Activated CD4-positive, alpha-beta T cell treated with anti-CD3 and anti-CD28 coated beads for 1 hour (primary cell): ENCODE measurements around the gene FLNB.
"Not testable (repeated sequence)": the region's sequence is repeated elsewhere in the genome, so short reads cannot be mapped to it uniquely, and the experiment has no call there.

ENCODE experiments used
- DNase-seq: peaks from one replicate; pipeline ENCODE4 v3.0.0-alpha.2; 2020

FLNB gene

DNA sequence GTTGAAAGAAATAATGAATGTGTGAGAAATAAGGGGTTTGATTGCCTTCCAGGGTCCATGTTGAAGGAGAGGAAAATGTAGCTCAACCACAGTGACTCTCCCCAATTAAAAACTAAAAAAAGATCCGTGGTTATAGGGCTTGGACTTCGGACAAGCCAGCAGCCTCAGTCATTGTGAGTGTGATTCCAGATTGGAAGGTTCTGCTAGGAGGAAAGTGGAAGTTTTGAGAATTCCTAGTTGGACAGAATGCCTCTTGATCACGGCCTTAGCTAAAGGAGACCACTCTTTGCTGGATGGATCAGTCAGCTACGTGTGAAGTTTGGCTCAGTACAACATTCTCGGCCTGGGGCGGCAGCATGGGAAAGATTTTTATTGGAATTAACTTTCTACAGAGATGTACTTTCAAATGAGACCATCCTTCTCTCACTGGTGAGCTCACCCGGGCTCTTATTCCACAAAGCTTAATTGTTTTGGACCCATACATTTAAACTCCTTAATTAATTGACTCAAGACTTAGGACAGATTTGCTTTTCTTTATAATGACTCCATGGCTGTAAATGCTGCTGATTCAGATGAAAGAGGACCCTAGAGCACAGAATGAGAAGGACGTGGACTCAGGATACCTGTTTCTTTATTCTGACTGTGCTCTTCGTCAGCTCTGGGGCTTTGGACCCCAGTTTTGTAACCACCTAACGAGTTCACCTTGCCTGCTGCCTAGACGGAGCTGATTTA lies 27.5 kb downstream of the FLNB start:
- no peak for DNase-seq

- DNase-seq = no peak
Measured at GRCh38 chr3:58036293-58037032, 28.2 kb downstream of the FLNB start.

DNA sequence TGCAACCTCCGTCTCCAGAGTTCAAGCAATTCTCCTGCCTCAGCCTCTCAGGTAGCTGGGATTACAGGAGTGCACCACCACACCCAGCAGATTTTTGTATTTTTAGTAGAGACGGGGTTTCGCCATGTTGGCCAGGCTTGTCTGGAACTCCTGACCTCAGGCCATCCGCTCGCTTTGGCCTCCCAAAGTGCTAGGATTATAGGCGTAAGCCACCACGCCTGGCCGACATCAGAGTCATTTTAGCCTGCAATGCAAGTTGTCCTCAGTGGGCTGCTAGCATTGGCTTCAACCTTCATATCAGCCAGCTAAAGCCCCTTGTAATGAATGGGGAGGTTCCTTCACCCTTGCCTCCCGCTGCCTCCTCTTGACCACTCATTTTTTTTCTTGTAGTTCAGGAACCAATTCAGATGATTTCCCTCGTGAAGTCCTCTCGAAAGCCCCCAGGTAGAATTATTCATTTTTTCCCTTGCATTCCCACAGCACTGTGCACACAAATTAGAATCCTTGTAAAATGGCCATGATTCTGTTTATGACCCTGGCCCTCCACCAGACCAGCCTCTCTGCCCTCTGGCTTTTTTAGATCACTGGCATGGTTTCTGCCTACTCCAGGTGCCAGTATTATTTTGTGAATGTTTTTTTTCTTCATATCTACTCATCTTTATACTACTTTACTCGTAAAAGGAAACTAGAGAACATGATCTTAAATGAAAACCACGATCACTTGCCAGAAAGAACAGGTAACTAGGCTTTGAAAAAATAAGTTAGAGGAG lies 29.1 kb downstream of the FLNB start:
- DNase-seq = no peak

DNA sequence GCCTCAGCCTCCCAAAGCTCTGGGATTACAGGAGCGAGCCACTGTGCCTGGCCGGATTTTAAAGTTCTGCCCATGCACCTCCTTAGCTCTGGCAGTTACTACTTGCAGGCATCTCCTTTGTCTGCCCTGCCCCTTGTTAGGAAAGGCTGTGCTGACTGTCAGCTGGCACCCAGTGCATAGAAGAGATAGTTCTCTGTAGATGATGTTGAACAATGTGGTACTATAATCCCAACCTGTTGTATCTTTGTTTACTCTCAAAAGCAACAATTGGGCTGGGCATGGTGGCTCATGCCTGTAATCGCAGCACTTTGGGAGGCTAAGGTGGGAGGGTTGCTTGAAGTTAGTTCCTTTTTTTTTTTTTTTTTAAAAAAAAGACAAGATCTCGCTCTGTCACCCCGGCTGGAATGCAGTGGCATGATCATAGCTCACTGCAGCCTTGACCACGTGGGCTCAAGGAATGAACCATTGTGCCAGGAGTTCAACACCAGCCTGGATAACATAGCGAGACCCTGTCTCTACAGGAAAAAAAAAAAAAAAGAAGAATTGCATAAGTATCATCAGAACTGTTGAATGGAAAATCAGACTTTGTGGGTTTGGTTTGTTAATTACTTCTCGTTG lies 30.6 kb downstream of the FLNB start:
- no peak for DNase-seq

GRCh38 chr3:58039601-58040000 lies 31.4 kb downstream of the FLNB start:
- DNase-seq = no peak

- no peak for DNase-seq
Measured at GRCh38 chr3:58041182-58041825, 33.1 kb downstream of the FLNB start.

- DNase-seq = no peak
Measured at GRCh38 chr3:58041826-58042324, 33.7 kb downstream of the FLNB start.

GRCh38 chr3:58042947-58043707 lies 34.9 kb downstream of the FLNB start:
- DNase-seq = no peak

DNA sequence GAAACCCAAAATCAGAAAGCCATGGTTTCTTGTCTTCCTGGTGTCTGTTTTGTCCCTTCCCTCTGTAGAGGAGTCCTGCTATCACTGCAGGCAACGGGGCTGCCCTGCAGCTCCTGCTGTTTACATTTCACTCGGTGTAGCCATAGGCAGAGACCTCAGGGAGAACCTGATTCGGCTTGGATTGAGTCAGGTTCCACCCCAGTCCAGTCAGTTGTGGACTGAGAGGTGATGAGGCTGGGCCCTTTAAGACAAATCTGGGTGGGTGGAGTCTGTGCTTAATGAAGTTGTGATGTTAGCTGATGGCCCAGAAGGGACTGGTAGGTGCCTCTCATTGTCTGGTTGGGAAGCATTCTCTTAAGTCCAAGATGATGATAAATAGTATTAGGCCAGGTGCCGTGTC lies 35.7 kb downstream of the FLNB start:
- no peak for DNase-seq

DNA sequence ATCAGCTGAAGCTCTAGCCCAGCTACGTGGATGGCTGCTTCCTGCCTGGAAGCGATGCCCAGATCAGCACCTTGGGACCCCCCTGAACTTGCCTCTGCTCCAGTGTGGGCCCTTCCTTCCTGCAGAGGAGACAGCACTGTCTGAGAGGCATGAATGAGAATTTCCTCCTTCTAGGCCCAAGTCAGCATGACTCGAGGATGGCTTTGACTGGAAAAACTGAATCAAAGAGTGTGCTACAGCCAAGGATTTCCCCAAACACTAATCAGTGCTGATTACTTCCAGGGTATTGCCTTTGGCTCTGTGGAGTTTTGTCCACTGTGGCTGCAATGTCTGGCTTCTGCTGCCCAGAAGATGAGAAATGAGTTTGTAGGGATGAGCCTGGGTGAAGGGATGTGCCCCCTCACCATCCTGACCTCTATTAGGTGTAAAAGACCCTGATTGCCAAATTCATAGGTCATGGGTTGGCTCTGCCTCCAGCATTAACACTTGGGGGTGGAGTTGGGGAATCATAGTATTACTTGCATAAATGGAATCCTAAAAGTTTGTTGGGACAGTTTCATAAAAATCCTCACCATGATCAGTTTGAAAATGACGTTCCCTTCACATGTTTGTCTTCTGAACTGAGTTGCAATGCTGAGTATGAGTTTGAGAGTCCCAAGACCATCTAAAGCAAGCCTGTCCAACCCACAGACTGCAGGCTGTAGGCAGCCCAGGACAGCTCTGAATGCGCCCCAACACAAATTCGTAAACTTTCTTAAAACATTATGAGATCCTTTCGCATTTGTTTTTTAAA lies 36.7 kb downstream of the FLNB start:
- no peak for DNase-seq

DNA sequence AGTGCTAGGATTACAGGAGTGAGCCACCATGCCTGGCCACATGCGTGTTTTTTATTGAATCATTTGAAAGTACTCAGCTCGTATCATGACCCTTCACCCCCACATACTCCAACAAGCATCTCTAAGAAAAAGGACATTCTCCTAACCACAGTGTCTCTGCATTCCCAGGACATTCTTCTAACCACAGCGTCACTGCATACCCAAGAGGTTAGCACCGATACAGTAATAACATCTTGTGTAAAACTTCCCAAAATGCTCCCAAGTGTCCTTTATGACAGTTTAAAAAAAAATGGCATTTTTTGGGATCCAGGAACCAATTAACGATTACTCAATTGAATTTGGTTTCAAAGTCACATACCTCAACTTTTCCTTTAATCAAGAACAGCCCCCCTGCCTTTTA lies 39.6 kb downstream of the FLNB start:
- no peak for DNase-seq

GRCh38 chr3:58048301-58048700 lies 40.1 kb downstream of the FLNB start:
- no peak for DNase-seq

- DNase-seq = no peak
Measured at GRCh38 chr3:58049143-58049785, 41.0 kb downstream of the FLNB start.

- no peak for DNase-seq
Measured at GRCh38 chr3:58051196-58051595, 43.0 kb downstream of the FLNB start.

DNA sequence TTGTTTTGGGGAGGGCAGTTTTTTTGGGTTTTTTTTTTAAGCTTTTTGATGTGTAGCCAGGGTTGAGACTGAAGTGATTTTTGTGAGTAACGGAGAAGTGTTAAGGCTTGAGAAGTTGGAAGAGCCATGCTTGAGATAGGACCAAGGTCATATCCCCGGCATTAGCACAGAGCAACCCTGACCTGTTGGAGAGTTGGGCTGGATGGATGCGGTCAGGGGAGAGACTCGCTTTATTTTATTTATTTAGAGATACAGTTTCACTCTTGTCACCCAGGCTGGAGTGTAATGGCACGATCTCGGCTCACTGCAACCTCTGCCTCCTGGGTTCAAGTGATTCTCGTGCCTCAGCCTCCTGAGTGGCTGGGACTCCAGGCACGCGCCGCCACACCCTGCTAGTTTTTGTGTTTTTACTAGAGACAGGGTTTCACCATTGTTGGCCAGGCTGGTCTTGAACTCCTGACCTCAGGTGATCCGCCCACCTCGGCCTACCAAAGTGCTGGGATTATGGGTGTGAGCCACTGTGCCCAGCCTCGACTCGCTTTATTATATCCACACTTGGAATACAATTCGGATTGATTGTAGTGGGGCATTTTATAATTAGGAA lies 43.5 kb downstream of the FLNB start:
- not testable (repeated sequence) for DNase-seq

GRCh38 chr3:58052373-58053273 lies 44.4 kb downstream of the FLNB start:
- no peak for DNase-seq

DNA sequence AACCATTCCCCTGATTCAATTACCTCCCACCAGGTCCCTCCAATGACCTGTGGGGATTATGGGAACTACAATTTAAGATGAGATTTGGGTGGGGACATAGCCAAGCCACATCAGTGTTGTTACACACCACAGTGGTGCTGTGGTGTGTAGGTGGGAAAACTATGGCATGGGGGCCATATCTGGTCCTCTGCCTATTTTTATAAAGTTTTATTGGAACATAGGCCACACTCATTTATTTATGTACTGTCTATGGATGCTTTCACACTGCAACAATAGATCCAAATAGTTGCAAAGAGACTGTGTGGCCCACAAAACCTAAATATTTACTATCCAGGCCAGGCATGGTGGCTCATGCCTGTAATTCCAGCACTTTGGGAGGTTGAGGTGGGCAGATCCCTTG lies 46.4 kb downstream of the FLNB start:
- DNase-seq = no peak

DNA sequence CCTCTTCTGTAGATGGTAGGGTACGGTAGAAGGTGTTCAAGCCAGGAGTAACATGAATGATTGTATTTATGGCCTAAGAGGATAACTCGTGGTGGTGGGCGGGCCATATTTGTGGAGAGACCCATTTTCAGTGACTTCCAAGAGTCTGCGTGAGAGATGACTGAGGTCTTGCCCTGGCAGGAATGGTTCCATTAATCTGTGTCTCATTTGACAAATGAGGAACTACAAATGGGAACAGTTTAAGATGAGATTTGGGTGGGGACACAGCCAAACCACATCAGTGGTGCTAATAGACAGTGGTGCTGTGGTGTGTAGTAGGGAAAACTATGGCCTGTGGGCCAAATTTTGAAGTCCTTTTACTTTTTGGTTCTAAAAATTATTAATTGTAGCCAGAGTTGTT lies 47.1 kb downstream of the FLNB start:
- DNase-seq = no peak

- not testable (repeated sequence) for DNase-seq
Measured at GRCh38 chr3:58055891-58056290, 47.7 kb downstream of the FLNB start.
